Measurements from ENCODE around the gene TSSC4.
"Not testable (repeated sequence)": the region's sequence is repeated elsewhere in the genome, so short reads cannot be mapped to it uniquely, and the experiment has no call there.

TSSC4 gene

GRCh38 chr11:2400069-2400761 is at the start of gene TSSC4:
TSS of gene TSSC4 (plus strand) at chr11:2400750. CDS start at chr11:2402634, 1,884 bp downstream.
- H3K4me3 ChIP-seq (replicated peaks in 1 of 2; ENCODE audit: low read depth in 2 of 2, low read length in 2 of 2): peak within 1 kb of the TSS; percentile 99 to 100
- TF ChIP-seq CTCF (IDR thresholded peaks at IDR 0.05; ENCODE audit: low read depth, low read length): peak; percentile 99
- peak; percentile 100 for DNase-seq (ENCODE audit: low read depth in 2 of 2)

- no peak for TF ChIP-seq CTCF (IDR thresholded peaks at IDR 0.05; ENCODE audit: low read depth, low read length)
- DNase-seq (ENCODE audit: low read depth in 2 of 2): no peak
- no peak overlapping the region for H3K4me3 ChIP-seq (replicated peaks in 1 of 2; ENCODE audit: low read depth in 2 of 2, low read length in 2 of 2)
These were observed 48.8 kb upstream of the TSSC4 start for GRCh38 chr11:2351701-2352100.

- TF ChIP-seq CTCF (IDR thresholded peaks at IDR 0.05; ENCODE audit: low read depth, low read length): no peak
- no peak overlapping the region for H3K4me3 ChIP-seq (replicated peaks in 1 of 2; ENCODE audit: low read depth in 2 of 2, low read length in 2 of 2)
- DNase-seq (ENCODE audit: low read depth in 2 of 2): no peak
These were observed 48.1 kb upstream of the TSSC4 start for GRCh38 chr11:2352420-2352819.

- DNase-seq (ENCODE audit: low read depth in 2 of 2): peak; percentile 21 to 42
- no peak overlapping the region for H3K4me3 ChIP-seq (replicated peaks in 1 of 2; ENCODE audit: low read depth in 2 of 2, low read length in 2 of 2)
- TF ChIP-seq CTCF (IDR thresholded peaks at IDR 0.05; ENCODE audit: low read depth, low read length): no peak
These were observed 45.4 kb upstream of the TSSC4 start for GRCh38 chr11:2355000-2355644.

- no peak for DNase-seq (ENCODE audit: low read depth in 2 of 2)
- no peak for TF ChIP-seq CTCF (IDR thresholded peaks at IDR 0.05; ENCODE audit: low read depth, low read length)
- H3K4me3 ChIP-seq (replicated peaks in 1 of 2; ENCODE audit: low read depth in 2 of 2, low read length in 2 of 2): no peak overlapping the region
These were observed 43.3 kb upstream of the TSSC4 start for GRCh38 chr11:2357246-2357645.

- not testable (repeated sequence) for DNase-seq (ENCODE audit: low read depth in 2 of 2); H3K4me3 ChIP-seq (replicated peaks in 1 of 2; ENCODE audit: low read depth in 2 of 2, low read length in 2 of 2)
These were observed 42.9 kb upstream of the TSSC4 start for GRCh38 chr11:2357651-2358050.

GRCh38 chr11:2358754-2359442 is 41.7 kb upstream of the TSSC4 start:
- no peak for TF ChIP-seq CTCF (IDR thresholded peaks at IDR 0.05; ENCODE audit: low read depth, low read length)
- H3K4me3 ChIP-seq (replicated peaks in 1 of 2; ENCODE audit: low read depth in 2 of 2, low read length in 2 of 2): no peak overlapping the region
- no peak for DNase-seq (ENCODE audit: low read depth in 2 of 2)
